Measurements from ENCODE around the gene URB1.

The URB1 gene

GRCh38 chr21:32303385-32303784 is 89.4 kb downstream of the URB1 start:
- H3K27ac ChIP-seq = no peak overlapping the region
- H3K9me3 ChIP-seq (ENCODE audit: control insufficient read depth, low read length) = no peaks in the 10 kb centered on the region
- TF ChIP-seq CTCF (IDR thresholded peaks at IDR 0.05) = no peak
- no peaks in the 10 kb centered on the region for H3K79me2 ChIP-seq
- H3K27me3 ChIP-seq (ENCODE audit: control insufficient read depth, insufficient read depth, low read length) = no peaks in the 10 kb centered on the region
- no peaks in the 10 kb centered on the region for H3K4me1 ChIP-seq
- no peak overlapping the region for H3K9ac ChIP-seq
- H3K36me3 ChIP-seq (ENCODE audit: control insufficient read depth, insufficient read depth, low read length) = no peaks in the 10 kb centered on the region
- H3K4me2 ChIP-seq (ENCODE audit: low read length) = no peak overlapping the region
- no peak overlapping the region for H3K4me3 ChIP-seq (ENCODE audit: low read depth, low read length)
- H2AFZ ChIP-seq = no peak overlapping the region

- TF ChIP-seq CTCF (IDR thresholded peaks at IDR 0.05) = no peak
- Histone ChIP-seq H3K27me3 (ENCODE audit: control insufficient read depth, insufficient read depth, low read length) (no peaks in the 10 kb centered on the region), H3K4me3 (ENCODE audit: low read depth, low read length) (no peak overlapping the region), H2AFZ (no peak overlapping the region), H3K79me2 (no peaks in the 10 kb centered on the region), H3K4me2 (ENCODE audit: low read length) (no peak overlapping the region), H3K9ac (no peak overlapping the region), H3K36me3 (ENCODE audit: control insufficient read depth, insufficient read depth, low read length) (no peaks in the 10 kb centered on the region), H3K4me1 (no peaks in the 10 kb centered on the region), H3K27ac (no peak overlapping the region), H3K9me3 (ENCODE audit: control insufficient read depth, low read length) (no peaks in the 10 kb centered on the region)
Observed at GRCh38 chr21:32302560-32302959, 90.3 kb downstream of the URB1 start.

- H3K4me3 ChIP-seq (ENCODE audit: low read depth, low read length) = no peak overlapping the region
- TF ChIP-seq CTCF (IDR thresholded peaks at IDR 0.05) = no peak
- no peaks in the 10 kb centered on the region for H3K79me2 ChIP-seq
- H3K9ac ChIP-seq = no peak overlapping the region
- no peaks in the 10 kb centered on the region for H3K9me3 ChIP-seq (ENCODE audit: control insufficient read depth, low read length)
- H3K36me3 ChIP-seq (ENCODE audit: control insufficient read depth, insufficient read depth, low read length) = no peaks in the 10 kb centered on the region
- no peaks in the 10 kb centered on the region for H3K4me1 ChIP-seq
- no peaks in the 10 kb centered on the region for H3K27me3 ChIP-seq (ENCODE audit: control insufficient read depth, insufficient read depth, low read length)
- H2AFZ ChIP-seq = no peak overlapping the region
- no peak overlapping the region for H3K4me2 ChIP-seq (ENCODE audit: low read length)
- no peak overlapping the region for H3K27ac ChIP-seq
Observed at GRCh38 chr21:32301596-32301995, 91.2 kb downstream of the URB1 start.

- Histone ChIP-seq H3K79me2 (no peaks in the 10 kb centered on the region), H3K4me1 (no peaks in the 10 kb centered on the region), H3K9ac (no peak overlapping the region), H3K36me3 (ENCODE audit: control insufficient read depth, insufficient read depth, low read length) (no peaks in the 10 kb centered on the region), H3K4me2 (ENCODE audit: low read length) (no peak overlapping the region), H3K4me3 (ENCODE audit: low read depth, low read length) (no peak overlapping the region), H3K27me3 (ENCODE audit: control insufficient read depth, insufficient read depth, low read length) (no peaks in the 10 kb centered on the region), H3K9me3 (ENCODE audit: control insufficient read depth, low read length) (no peaks in the 10 kb centered on the region), H3K27ac (no peak overlapping the region), H2AFZ (no peak overlapping the region)
- TF ChIP-seq CTCF (IDR thresholded peaks at IDR 0.05) = no peak
Observed at GRCh38 chr21:32300117-32300681, 92.6 kb downstream of the URB1 start.

GRCh38 chr21:32299695-32300094 is 93.1 kb downstream of the URB1 start:
- H3K4me3 ChIP-seq (ENCODE audit: low read depth, low read length) = no peak overlapping the region
- no peak overlapping the region for H3K9ac ChIP-seq
- no peak overlapping the region for H3K27ac ChIP-seq
- H3K4me1 ChIP-seq = no peaks in the 10 kb centered on the region
- no peak for TF ChIP-seq CTCF (IDR thresholded peaks at IDR 0.05)
- H3K79me2 ChIP-seq = no peaks in the 10 kb centered on the region
- no peak overlapping the region for H2AFZ ChIP-seq
- H3K4me2 ChIP-seq (ENCODE audit: low read length) = no peak overlapping the region
- no peaks in the 10 kb centered on the region for H3K27me3 ChIP-seq (ENCODE audit: control insufficient read depth, insufficient read depth, low read length)
- no peaks in the 10 kb centered on the region for H3K36me3 ChIP-seq (ENCODE audit: control insufficient read depth, insufficient read depth, low read length)
- H3K9me3 ChIP-seq (ENCODE audit: control insufficient read depth, low read length) = no peaks in the 10 kb centered on the region

Data from parathyroid adenoma (tissue), 2 donors.